Transverse colon (tissue), 4 donors: ENCODE data around the gene CLTC.

Experiments used
- CTCF ChIP-seq, 5 experiments: fragments of 200-600 bp in 3 of 5; fragments of 450-650 bp in 2 of 5; sonication (generic) in 3 of 5; IDR thresholded peaks; 1 replicate in 2 of 5; 2 replicates in 3 of 5; pipeline ENCODE4 v1.5.1; 2016 to 2017; ENCODE audit warnings: antibody characterized with exemption in 5 of 5, inconsistent platforms in 3 of 5, mild to moderate bottlenecking in 2 of 5, moderate library complexity in 1 of 5
- EP300 ChIP-seq: sonication (generic); formaldehyde crosslinking; IDR thresholded peaks from one replicate; pipeline ENCODE4 v1.6.1; 2017; ENCODE audit warnings: antibody characterized with exemption, low read depth
- POLR2A ChIP-seq: fragments of 450-650 bp; IDR thresholded peaks from one replicate; pipeline ENCODE4 v1.6.1; 2016; ENCODE audit warnings: antibody characterized with exemption, mild to moderate bottlenecking, moderate library complexity
- POLR2AphosphoS5 ChIP-seq, 3 donors: sonication (generic); formaldehyde crosslinking; IDR thresholded peaks; one replicate each; pipeline ENCODE4 v1.6.1; 2016; ENCODE audit warnings: antibody characterized with exemption in 3 of 3

- TF ChIP-seq CTCF (IDR thresholded peaks at IDR 0.05) (no peak), EP300 (no peak), POLR2AphosphoS5 (IDR thresholded peaks at IDR 0.05) (no peak), POLR2A (no peak)
These were observed 96.7 kb downstream of the CLTC start for GRCh38 chr17:59716427-59716826.
